RKO (cell line): ENCODE data around the gene PEX16.

Experiments used
- DNase-seq: peaks from one replicate; pipeline ENCODE4 v3.0.0-alpha.2; 2016; ENCODE audit warnings: low spot score

The PEX16 gene

GRCh38 chr11:45897556-45897955 lies 20.1 kb downstream of the PEX16 start:
- no peak for DNase-seq

- no peak for DNase-seq
Observed at GRCh38 chr11:45896422-45896984, 21.2 kb downstream of the PEX16 start.

- no peak for DNase-seq
Observed at GRCh38 chr11:45895553-45896259, 22.0 kb downstream of the PEX16 start.

- no peak for DNase-seq
Observed at GRCh38 chr11:45894555-45895247, 23.0 kb downstream of the PEX16 start.

GRCh38 chr11:45892856-45893255 lies 24.8 kb downstream of the PEX16 start:
- DNase-seq, result no peak

GRCh38 chr11:45890886-45891550 lies 26.7 kb downstream of the PEX16 start:
- peak; percentile 23 for DNase-seq

GRCh38 chr11:45889966-45890365 lies 27.7 kb downstream of the PEX16 start:
- DNase-seq, result no peak

GRCh38 chr11:45889555-45889954 lies 28.1 kb downstream of the PEX16 start:
- DNase-seq, result no peak

- no peak for DNase-seq
Observed at GRCh38 chr11:45887587-45887986, 30.1 kb downstream of the PEX16 start.

GRCh38 chr11:45886816-45887520 lies 30.7 kb downstream of the PEX16 start:
- DNase-seq, result no peak

GRCh38 chr11:45885921-45886721 lies 31.6 kb downstream of the PEX16 start:
- no peak for DNase-seq

GRCh38 chr11:45885274-45885920 lies 32.3 kb downstream of the PEX16 start, which contains the start of gene MAPK8IP1:
Gene MAPK8IP1, plus strand, starts transcription at chr11:45885651. Its CDS starts 170 bp downstream, at chr11:45885821.
- DNase-seq, result peak; percentile 78

GRCh38 chr11:45884596-45885185 lies 33.0 kb downstream of the PEX16 start:
- DNase-seq, result no peak

- no peak for DNase-seq
Observed at GRCh38 chr11:45881708-45882368, 35.8 kb downstream of the PEX16 start.

- DNase-seq, result no peak
Observed at GRCh38 chr11:45880772-45881570, 36.7 kb downstream of the PEX16 start.

GRCh38 chr11:45879803-45880686 lies 37.6 kb downstream of the PEX16 start:
- peak; percentile 42 for DNase-seq

GRCh38 chr11:45877845-45878244 lies 39.8 kb downstream of the PEX16 start:
- no peak for DNase-seq

GRCh38 chr11:45877221-45877620 lies 40.5 kb downstream of the PEX16 start:
- no peak for DNase-seq
